Gastrocnemius medialis (tissue), 4 donors: ENCODE data around the gene KRT78.

Experiments
- POLR2A ChIP-seq, 2 donors: fragments of 450-650 bp; IDR thresholded peaks; one replicate each; pipeline ENCODE4 v1.6.1; 2017; ENCODE audit warnings: antibody characterized with exemption in 2 of 2, mild to moderate bottlenecking in 2 of 2, moderate library complexity in 2 of 2
- TF ChIP-seq, protein P1 (sequence below), 5 experiments: fragments of 450-650 bp in 3 of 5; fragments of 200-600 bp in 2 of 5; sonication (generic) in 2 of 5; IDR thresholded peaks in 4 of 5; conservative IDR thresholded peaks in 1 of 5; 1 replicate in 4 of 5; 2 replicates in 1 of 5; pipeline ENCODE4 v1.5.1; 2016 to 2019; ENCODE audit warnings: antibody characterized with exemption in 5 of 5, mild to moderate bottlenecking in 3 of 5, moderate library complexity in 3 of 5

DNA sequence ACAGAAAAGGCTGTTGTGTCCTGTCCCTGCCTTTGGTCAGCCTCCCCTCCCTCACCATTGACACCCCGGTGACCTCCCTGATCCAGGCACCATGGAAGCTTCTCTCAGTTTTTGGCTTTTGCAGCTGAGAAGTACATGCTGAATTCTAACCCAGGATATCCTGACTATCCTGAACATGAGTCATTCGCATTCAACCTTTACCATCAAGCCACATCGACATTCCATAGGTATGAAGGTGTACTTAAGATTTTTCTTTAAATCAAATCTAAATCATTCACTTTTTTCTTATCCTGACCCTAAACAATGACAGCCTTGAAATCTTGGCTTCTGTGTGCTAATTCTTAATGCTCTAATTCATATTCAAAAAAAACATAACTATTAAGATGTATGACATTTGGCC, 8.7 kb upstream of the KRT78 start:
- TF ChIP-seq, protein P1, sequence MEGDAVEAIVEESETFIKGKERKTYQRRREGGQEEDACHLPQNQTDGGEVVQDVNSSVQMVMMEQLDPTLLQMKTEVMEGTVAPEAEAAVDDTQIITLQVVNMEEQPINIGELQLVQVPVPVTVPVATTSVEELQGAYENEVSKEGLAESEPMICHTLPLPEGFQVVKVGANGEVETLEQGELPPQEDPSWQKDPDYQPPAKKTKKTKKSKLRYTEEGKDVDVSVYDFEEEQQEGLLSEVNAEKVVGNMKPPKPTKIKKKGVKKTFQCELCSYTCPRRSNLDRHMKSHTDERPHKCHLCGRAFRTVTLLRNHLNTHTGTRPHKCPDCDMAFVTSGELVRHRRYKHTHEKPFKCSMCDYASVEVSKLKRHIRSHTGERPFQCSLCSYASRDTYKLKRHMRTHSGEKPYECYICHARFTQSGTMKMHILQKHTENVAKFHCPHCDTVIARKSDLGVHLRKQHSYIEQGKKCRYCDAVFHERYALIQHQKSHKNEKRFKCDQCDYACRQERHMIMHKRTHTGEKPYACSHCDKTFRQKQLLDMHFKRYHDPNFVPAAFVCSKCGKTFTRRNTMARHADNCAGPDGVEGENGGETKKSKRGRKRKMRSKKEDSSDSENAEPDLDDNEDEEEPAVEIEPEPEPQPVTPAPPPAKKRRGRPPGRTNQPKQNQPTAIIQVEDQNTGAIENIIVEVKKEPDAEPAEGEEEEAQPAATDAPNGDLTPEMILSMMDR (IDR thresholded peaks at IDR 0.05 in 4 of 5, conservative IDR thresholded peaks at IDR 0.05 in 1 of 5) = no peak
- TF ChIP-seq POLR2A (IDR thresholded peaks at IDR 0.05) = no peak
